ENCODE results near the gene RAI14.
"Not testable (repeated sequence)": the region's sequence is repeated elsewhere in the genome, so short reads cannot be mapped to it uniquely, and the experiment has no call there.

The RAI14 gene

GRCh38 chr5:34778091-34778850 is 122.1 kb downstream of the RAI14 start:
- Histone ChIP-seq H3K27ac (ENCODE audit: low read length) (no peak overlapping the region), H3K9me3 (ENCODE audit: insufficient read depth, low read length) (no peaks in the 10 kb centered on the region), H3K4me2 (ENCODE audit: low read length) (no peak overlapping the region), H3K36me3 (replicated peaks; ENCODE audit: low read depth, low read length) (peaks cover 3% of the 10 kb centered on the region), H4K20me1 (ENCODE audit: insufficient read depth, low read length) (no peaks in the 10 kb centered on the region), H3K4me3 (ENCODE audit: low read length) (no peak overlapping the region), H3K9ac (ENCODE audit: low read length) (no peak overlapping the region), H2AFZ (ENCODE audit: low read depth, low read length) (no peak overlapping the region), H3K4me1 (ENCODE audit: low read length) (no peaks in the 10 kb centered on the region), H3K27me3 (ENCODE audit: low read depth, low read length) (no peaks in the 10 kb centered on the region), H3K79me2 (ENCODE audit: low read length) (no peaks in the 10 kb centered on the region)
- TF ChIP-seq, protein P1, sequence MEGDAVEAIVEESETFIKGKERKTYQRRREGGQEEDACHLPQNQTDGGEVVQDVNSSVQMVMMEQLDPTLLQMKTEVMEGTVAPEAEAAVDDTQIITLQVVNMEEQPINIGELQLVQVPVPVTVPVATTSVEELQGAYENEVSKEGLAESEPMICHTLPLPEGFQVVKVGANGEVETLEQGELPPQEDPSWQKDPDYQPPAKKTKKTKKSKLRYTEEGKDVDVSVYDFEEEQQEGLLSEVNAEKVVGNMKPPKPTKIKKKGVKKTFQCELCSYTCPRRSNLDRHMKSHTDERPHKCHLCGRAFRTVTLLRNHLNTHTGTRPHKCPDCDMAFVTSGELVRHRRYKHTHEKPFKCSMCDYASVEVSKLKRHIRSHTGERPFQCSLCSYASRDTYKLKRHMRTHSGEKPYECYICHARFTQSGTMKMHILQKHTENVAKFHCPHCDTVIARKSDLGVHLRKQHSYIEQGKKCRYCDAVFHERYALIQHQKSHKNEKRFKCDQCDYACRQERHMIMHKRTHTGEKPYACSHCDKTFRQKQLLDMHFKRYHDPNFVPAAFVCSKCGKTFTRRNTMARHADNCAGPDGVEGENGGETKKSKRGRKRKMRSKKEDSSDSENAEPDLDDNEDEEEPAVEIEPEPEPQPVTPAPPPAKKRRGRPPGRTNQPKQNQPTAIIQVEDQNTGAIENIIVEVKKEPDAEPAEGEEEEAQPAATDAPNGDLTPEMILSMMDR (IDR thresholded peaks at IDR 0.05; ENCODE audit: low read depth, low read length), result no peak
- TF ChIP-seq EZH2phosphoT487 (IDR thresholded peaks at IDR 0.05; ENCODE audit: low read depth), result no peak

- H3K4me1 ChIP-seq (ENCODE audit: low read length); H3K79me2 ChIP-seq (ENCODE audit: low read length); H3K9me3 ChIP-seq (ENCODE audit: insufficient read depth, low read length); H2AFZ ChIP-seq (ENCODE audit: low read depth, low read length); H3K4me2 ChIP-seq (ENCODE audit: low read length); H3K9ac ChIP-seq (ENCODE audit: low read length); H3K27me3 ChIP-seq (ENCODE audit: low read depth, low read length); H4K20me1 ChIP-seq (ENCODE audit: insufficient read depth, low read length); H3K4me3 ChIP-seq (ENCODE audit: low read length); H3K36me3 ChIP-seq (replicated peaks; ENCODE audit: low read depth, low read length); H3K27ac ChIP-seq (ENCODE audit: low read length): not testable (repeated sequence)
Measured at GRCh38 chr5:34783892-34784291, 127.8 kb downstream of the RAI14 start.

DNA sequence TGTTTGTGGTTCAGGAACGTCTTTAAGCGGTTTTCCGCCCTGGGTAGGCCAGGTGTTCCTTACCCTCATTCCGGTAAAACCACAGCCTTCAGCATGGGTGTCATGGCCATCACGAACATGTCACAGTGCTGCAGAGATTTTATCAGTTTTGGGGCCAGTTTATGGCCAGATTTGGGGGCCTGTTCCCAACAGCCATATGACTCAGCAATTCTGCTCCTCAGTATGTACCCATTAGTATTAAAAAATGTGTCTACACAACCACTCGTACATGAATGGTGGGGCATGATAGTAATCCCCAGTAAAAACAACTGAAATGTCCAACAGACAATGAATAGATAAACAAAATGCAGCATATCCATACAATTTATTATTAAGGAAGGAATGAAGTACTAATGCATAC is 130.9 kb downstream of the RAI14 start:
- no peaks in the 10 kb centered on the region for H4K20me1 ChIP-seq (ENCODE audit: insufficient read depth, low read length)
- no peak overlapping the region for H3K4me2 ChIP-seq (ENCODE audit: low read length)
- no peak overlapping the region for H3K27ac ChIP-seq (ENCODE audit: low read length)
- H3K9me3 ChIP-seq (ENCODE audit: insufficient read depth, low read length), result no peaks in the 10 kb centered on the region; the same call in 1 of the 2 replicates
- H3K79me2 ChIP-seq (ENCODE audit: low read length), result no peaks in the 10 kb centered on the region
- no peak overlapping the region for H3K9ac ChIP-seq (ENCODE audit: low read length)
- TF ChIP-seq EZH2phosphoT487 (IDR thresholded peaks at IDR 0.05; ENCODE audit: low read depth), result no peak
- TF ChIP-seq, protein P1 (IDR thresholded peaks at IDR 0.05; ENCODE audit: low read depth, low read length), result no peak
- peaks cover 3% of the 10 kb centered on the region for H3K4me1 ChIP-seq (ENCODE audit: low read length)
- peaks cover 5% of the 10 kb centered on the region for H3K36me3 ChIP-seq (replicated peaks; ENCODE audit: low read depth, low read length)
- no peak overlapping the region for H3K4me3 ChIP-seq (ENCODE audit: low read length)
- no peak overlapping the region for H2AFZ ChIP-seq (ENCODE audit: low read depth, low read length)
- H3K27me3 ChIP-seq (ENCODE audit: low read depth, low read length), result no peaks in the 10 kb centered on the region

DNA sequence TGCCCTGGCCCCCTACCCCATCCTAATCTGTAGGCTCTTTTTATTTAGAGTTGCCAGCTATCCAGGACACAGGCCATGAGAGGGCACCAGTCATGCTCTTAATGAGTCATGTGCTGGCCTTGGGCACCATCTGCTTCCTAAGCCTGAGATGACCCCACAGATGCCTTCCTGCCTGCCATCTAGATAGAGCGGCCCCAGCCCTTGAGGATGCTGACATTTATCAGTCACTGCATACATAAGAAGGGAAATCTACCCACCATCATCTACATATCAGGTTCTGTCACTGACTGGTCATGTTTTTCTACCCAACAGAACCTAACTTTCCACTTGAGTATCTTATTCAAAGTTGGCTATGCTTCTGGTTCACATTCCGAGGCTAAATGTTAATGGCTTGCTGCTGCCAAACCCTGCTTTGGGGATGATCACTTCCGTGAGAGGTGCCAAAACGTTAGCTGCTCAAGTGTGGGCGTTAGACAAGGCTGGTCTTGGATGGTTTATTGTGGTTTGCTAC is 132.9 kb downstream of the RAI14 start:
- no peak for TF ChIP-seq EZH2phosphoT487 (IDR thresholded peaks at IDR 0.05; ENCODE audit: low read depth)
- TF ChIP-seq, protein P1 (IDR thresholded peaks at IDR 0.05; ENCODE audit: low read depth, low read length), result no peak
- no peaks in the 10 kb centered on the region for H4K20me1 ChIP-seq (ENCODE audit: insufficient read depth, low read length)
- H3K4me1 ChIP-seq (ENCODE audit: low read length), result peaks cover 3% of the 10 kb centered on the region
- H2AFZ ChIP-seq (ENCODE audit: low read depth, low read length), result no peak overlapping the region
- H3K79me2 ChIP-seq (ENCODE audit: low read length), result no peaks in the 10 kb centered on the region
- no peak overlapping the region for H3K4me3 ChIP-seq (ENCODE audit: low read length)
- H3K27ac ChIP-seq (ENCODE audit: low read length), result no peak overlapping the region
- H3K36me3 ChIP-seq (replicated peaks; ENCODE audit: low read depth, low read length), result peaks cover 5% of the 10 kb centered on the region
- H3K27me3 ChIP-seq (ENCODE audit: low read depth, low read length), result no peaks in the 10 kb centered on the region
- no peaks in the 10 kb centered on the region; the same call in 1 of the 2 replicates for H3K9me3 ChIP-seq (ENCODE audit: insufficient read depth, low read length)
- no peak overlapping the region for H3K9ac ChIP-seq (ENCODE audit: low read length)
- no peak overlapping the region for H3K4me2 ChIP-seq (ENCODE audit: low read length)

All from OCI-LY3 (cell line).